Progenitor cell of endocrine pancreas (in vitro differentiated cells): ENCODE measurements around the gene SGCG. TPM values are rescaled to one million over a fixed set of nuclear protein-coding genes. Genes with fewer than 3 reads are reported as not detected.
"Not testable (repeated sequence)": the region's sequence is repeated elsewhere in the genome, so short reads cannot be mapped to it uniquely, and the experiment has no call there.

Experiments
- DNase-seq: peaks from one replicate; pipeline ENCODE4 v3.0.0; 2021; ENCODE audit warnings: low spot score; ENCODE audit not compliant: unreplicated experiment
- H3K27ac Mint-ChIP-seq: 2 replicates; pipeline ENCODE4 v1.8.0; 2021; ENCODE audit warnings: mild to moderate bottlenecking, moderate library complexity, mixed read lengths
- H3K27me3 Mint-ChIP-seq: 2 replicates; pipeline ENCODE4 v1.8.0; 2021; ENCODE audit warnings: mixed read lengths
- H3K36me3 Mint-ChIP-seq: 2 replicates; pipeline ENCODE4 v1.8.0; 2022; ENCODE audit warnings: mixed read lengths; ENCODE audit not compliant: insufficient read depth
- H3K4me1 Mint-ChIP-seq: 2 replicates; pipeline ENCODE4 v1.8.0; 2021; ENCODE audit warnings: low read depth, mixed read lengths
- H3K4me3 Mint-ChIP-seq: 2 replicates; pipeline ENCODE4 v1.8.0; 2021; ENCODE audit warnings: low read depth, mild to moderate bottlenecking, moderate library complexity, mixed read lengths
- H3K9me3 Mint-ChIP-seq: 2 replicates; pipeline ENCODE4 v1.8.0; 2021; ENCODE audit warnings: low read depth, mixed read lengths
- CTCF ChIP-seq: fragments of 200-600 bp; sonication (generic); IDR thresholded peaks from one replicate; pipeline ENCODE4 v1.5.0; 2021; ENCODE audit warnings: antibody characterized with exemption, mild to moderate bottlenecking; ENCODE audit not compliant: unreplicated experiment
- total RNA-seq: library from RNA; stranded (reverse); gene quantifications from 2 replicates; pipeline ENCODE4 v1.2.1, GENCODE V29; 2021

Gene SGCG
- total RNA-seq, 1 donor from 2014 or later: not detected

GRCh38 chr13:23279321-23279720 lies 98.5 kb downstream of the SGCG start:
- Mint-ChIP-seq H3K9me3 (peaks cover 9% of the 10 kb centered on the region), H3K4me1 (no peaks in the 10 kb centered on the region), H3K27ac (no peak overlapping the region), H3K27me3 (no peaks in the 10 kb centered on the region), H3K36me3 (no peaks in the 10 kb centered on the region), H3K4me3 (no peak overlapping the region)
- TF ChIP-seq CTCF: no peak
- no peak for DNase-seq

- no peak for DNase-seq
- no peak overlapping the region for H3K27ac Mint-ChIP-seq
- H3K9me3 Mint-ChIP-seq: no peaks in the 10 kb centered on the region
- H3K4me3 Mint-ChIP-seq: no peak overlapping the region
- H3K27me3 Mint-ChIP-seq: no peaks in the 10 kb centered on the region
- TF ChIP-seq CTCF: no peak
- no peaks in the 10 kb centered on the region for H3K36me3 Mint-ChIP-seq
- H3K4me1 Mint-ChIP-seq: peaks cover 2% of the 10 kb centered on the region
Measured at GRCh38 chr13:23288564-23288963, 107.8 kb downstream of the SGCG start.

- H3K9me3 Mint-ChIP-seq: no peaks in the 10 kb centered on the region
Measured at GRCh38 chr13:23288995-23289394, 108.2 kb downstream of the SGCG start.

GRCh38 chr13:23289917-23290357 lies 109.2 kb downstream of the SGCG start:
- Mint-ChIP-seq H3K9me3 (no peaks in the 10 kb centered on the region), H3K4me3 (no peak overlapping the region), H3K27me3 (no peaks in the 10 kb centered on the region), H3K4me1 (peaks cover 2% of the 10 kb centered on the region), H3K27ac (no peak overlapping the region), H3K36me3 (no peaks in the 10 kb centered on the region)
- no peak for DNase-seq
- TF ChIP-seq CTCF: no peak

More at GRCh38 chr13:23288995-23289394, 108.2 kb downstream of the SGCG start:
- no peak for DNase-seq
- no peaks in the 10 kb centered on the region for H3K36me3 Mint-ChIP-seq
- no peaks in the 10 kb centered on the region for H3K27me3 Mint-ChIP-seq
- no peak overlapping the region for H3K4me3 Mint-ChIP-seq
- H3K4me1 Mint-ChIP-seq: peaks cover 2% of the 10 kb centered on the region
- TF ChIP-seq CTCF: no peak
- H3K27ac Mint-ChIP-seq: no peak overlapping the region

GRCh38 chr13:23292586-23292985 lies 111.8 kb downstream of the SGCG start:
- H3K4me1 Mint-ChIP-seq: no peaks in the 10 kb centered on the region
- DNase-seq: no peak
- H3K4me3 Mint-ChIP-seq: no peak overlapping the region
- H3K9me3 Mint-ChIP-seq: no peaks in the 10 kb centered on the region
- H3K36me3 Mint-ChIP-seq: no peaks in the 10 kb centered on the region
- TF ChIP-seq CTCF: no peak
- H3K27ac Mint-ChIP-seq: no peak overlapping the region
- H3K27me3 Mint-ChIP-seq: no peaks in the 10 kb centered on the region

GRCh38 chr13:23314837-23315236 lies 134.1 kb downstream of the SGCG start:
- not testable (repeated sequence) for DNase-seq, H3K27ac Mint-ChIP-seq, H3K9me3 Mint-ChIP-seq, H3K36me3 Mint-ChIP-seq, H3K4me1 Mint-ChIP-seq, H3K4me3 Mint-ChIP-seq, H3K27me3 Mint-ChIP-seq
